ENCODE measurements around the gene BTBD6.

DNA sequence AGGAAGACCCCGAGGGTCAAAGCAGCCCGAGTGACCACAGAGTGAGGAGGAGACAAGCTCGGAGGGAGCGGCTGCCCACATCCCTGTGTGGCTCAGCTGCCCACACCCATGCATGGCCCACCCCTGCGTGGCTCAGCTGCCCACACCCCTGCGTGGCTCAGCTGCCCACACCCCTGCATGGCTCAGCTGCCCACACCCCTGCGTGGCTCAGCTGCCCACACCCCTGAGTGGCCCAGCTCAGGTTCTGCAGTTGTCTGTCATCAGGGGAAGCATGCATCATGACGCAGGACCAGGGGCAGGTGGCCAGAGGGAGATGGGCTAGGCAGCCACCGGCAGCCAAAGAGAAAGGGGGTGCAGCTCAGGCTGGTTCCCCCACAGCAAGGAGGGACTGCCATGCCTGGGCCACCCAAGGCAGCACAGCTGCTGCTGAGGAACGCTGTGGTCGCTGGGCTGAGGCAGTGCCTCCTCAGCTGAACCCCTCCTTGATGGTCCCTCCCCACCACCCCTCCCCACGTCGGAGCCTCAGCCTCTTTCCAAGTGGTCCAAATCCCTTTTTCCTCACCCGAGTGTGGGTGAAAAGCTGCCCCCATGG is 33.9 kb upstream of the BTBD6 start:
- TF ChIP-seq BHLHE40 (IDR thresholded peaks at IDR 0.05; ENCODE audit: borderline replicate concordance): no peak
- no peak for TF ChIP-seq FOXK2 (IDR thresholded peaks at IDR 0.05)
- no peak for TF ChIP-seq TARDBP (IDR thresholded peaks at IDR 0.05)
- no peak for TF ChIP-seq ELF4 (IDR thresholded peaks at IDR 0.05)
- TF ChIP-seq HDGF (IDR thresholded peaks at IDR 0.05; ENCODE audit: borderline replicate concordance): no peak
- no peak for TF ChIP-seq PKNOX1 (IDR thresholded peaks at IDR 0.05)
- TF ChIP-seq LEF1 (IDR thresholded peaks at IDR 0.05; ENCODE audit: borderline replicate concordance): no peak
- no peak for TF ChIP-seq ARNT (IDR thresholded peaks at IDR 0.05)
- no peak for TF ChIP-seq NFRKB (IDR thresholded peaks at IDR 0.05)
- no peak for TF ChIP-seq SP1 (IDR thresholded peaks at IDR 0.05)
- no peak for TF ChIP-seq SUZ12 (IDR thresholded peaks at IDR 0.05)
- TF ChIP-seq FOXM1 (IDR thresholded peaks at IDR 0.05; ENCODE audit: borderline replicate concordance): no peak
- no peak for TF ChIP-seq CTBP1 (IDR thresholded peaks at IDR 0.05; ENCODE audit: borderline replicate concordance)

Measured in HEK293T (cell line).